H1 (cell line): ENCODE data around the gene NOL12. TPM values are rescaled to one million over a fixed set of nuclear protein-coding genes. Genes with fewer than 3 reads are reported as not detected.

ENCODE experiments used
- CTCF ChIA-PET: fragments of 300-600 bp; sonication (Branson Sonifier 250); formaldehyde crosslinking; loops from one replicate; lab custom pipeline; 2021; ENCODE audit not compliant: partially characterized antibody; lab: Charles Lee
- POLR2A ChIA-PET: fragments of 300-600 bp; sonication (Branson Sonifier 250); formaldehyde crosslinking; loops from one replicate; lab custom pipeline; 2021; ENCODE audit warnings: inconsistent platforms; ENCODE audit not compliant: partially characterized antibody; lab: Charles Lee
- DNase-seq, 2 experiments: peaks; one replicate each; pipeline versions ENCODE4 v3.0.0 to v3.0.0-alpha.2; 2010 to 2022; ENCODE audit warnings: low spot score in 2 of 2, low read depth in 1 of 2, mixed read lengths in 1 of 2
- FAIRE-seq: peaks from 2 replicates; lab custom pipeline; 2011; peaks lifted over from hg19 to GRCh38; lab: Jason Lieb, UNC
- H2AFZ ChIP-seq: 2 replicates; pipeline ENCODE4 v1.8.1; 2012; ENCODE audit warnings: low read length, inconsistent platforms
- H2AK5ac ChIP-seq: 2 replicates; pipeline ENCODE4 v1.6.1; 2013; ENCODE audit warnings: low read depth, low read length
- H2BK120ac ChIP-seq: replicated peaks from 2 replicates; pipeline ENCODE3; 2013; ENCODE audit warnings: low read depth, low read length, inconsistent platforms
- H2BK12ac ChIP-seq: 2 replicates; pipeline ENCODE4 v1.6.1; 2013; ENCODE audit warnings: low read depth, low read length
- H2BK15ac ChIP-seq: 2 replicates; pipeline ENCODE4 v1.6.1; 2013; ENCODE audit warnings: low read length
- H2BK20ac ChIP-seq: 2 replicates; pipeline ENCODE4 v1.6.1; 2013; ENCODE audit warnings: low read length
- H2BK5ac ChIP-seq: 2 replicates; pipeline ENCODE4 v1.6.1; 2013; ENCODE audit warnings: low read depth, low read length
- H3K14ac ChIP-seq: 2 replicates; pipeline ENCODE4 v1.6.1; 2013; ENCODE audit warnings: inconsistent platforms; ENCODE audit not compliant: insufficient read length
- H3K18ac ChIP-seq: 2 replicates; pipeline ENCODE4 v1.6.1; 2013; ENCODE audit warnings: low read length; ENCODE audit errors: extremely low read depth
- H3K23ac ChIP-seq: 2 replicates; pipeline ENCODE4 v1.6.1; 2013; ENCODE audit warnings: inconsistent platforms; ENCODE audit not compliant: insufficient read length
- H3K23me2 ChIP-seq: 2 replicates; pipeline ENCODE4 v1.6.1; 2013; ENCODE audit warnings: low read depth, low read length
- H3K27ac ChIP-seq: 2 replicates; pipeline ENCODE4 v1.6.1; 2011; ENCODE audit warnings: low read depth, low read length, inconsistent platforms
- H3K27me3 ChIP-seq, 4 experiments: replicated peaks in 1 of 4; 1 replicate in 1 of 4; 2 replicates in 3 of 4; pipeline versions ENCODE4 v1.6.1 to v1.8.1; 2011 to 2013; ENCODE audit warnings: low read length in 3 of 4, mild to moderate bottlenecking in 3 of 4, inconsistent platforms in 2 of 4, mixed read lengths in 2 of 4, moderate library complexity in 1 of 4; ENCODE audit not compliant: control insufficient read depth in 3 of 4, insufficient read depth in 3 of 4; ENCODE audit errors: extremely low read depth in 1 of 4
- H3K36me3 ChIP-seq, 4 experiments: 2 replicates each; pipeline versions ENCODE4 v1.6.1 to v1.8.1; 2011 to 2013; ENCODE audit warnings: mild to moderate bottlenecking in 4 of 4, low read length in 3 of 4, moderate library complexity in 2 of 4, control low read depth in 1 of 4, inconsistent platforms in 1 of 4; ENCODE audit not compliant: insufficient read depth in 4 of 4, control insufficient read depth in 2 of 4
- H3K4ac ChIP-seq: replicated peaks from 2 replicates; pipeline ENCODE3; 2013; ENCODE audit warnings: low read length, low read depth, mixed read lengths, inconsistent platforms; ENCODE audit not compliant: insufficient read length
- H3K4me1 ChIP-seq, 4 experiments: replicated peaks in 1 of 4; 1 replicate in 1 of 4; 2 replicates in 3 of 4; pipeline versions ENCODE4 v1.6.1 to v1.8.1; 2011 to 2013; ENCODE audit warnings: low read length in 3 of 4, inconsistent platforms in 2 of 4, mixed read lengths in 1 of 4; ENCODE audit not compliant: insufficient read depth in 4 of 4, control insufficient read depth in 3 of 4
- H3K4me2 ChIP-seq, 2 experiments: 2 replicates each; pipeline versions ENCODE4 v1.6.1 to v1.8.1; 2011 to 2013; ENCODE audit warnings: low read depth in 2 of 2, low read length in 2 of 2, control low read depth in 1 of 2, inconsistent platforms in 1 of 2, mild to moderate bottlenecking in 1 of 2; ENCODE audit not compliant: insufficient read depth in 1 of 2
- H3K4me3 ChIP-seq, 4 experiments: fragments of 200-600, 300-600 bp in 1 of 4; sonication (generic), shearing (Covaris generic), sonication (Bioruptor Twin) in 1 of 4; 2 replicates each; pipeline versions ENCODE4 v1.5.1 to v1.8.1; 2011 to 2016; ENCODE audit warnings: low read length in 4 of 4, low read depth in 3 of 4, control low read depth in 2 of 4, inconsistent platforms in 2 of 4, mild to moderate bottlenecking in 2 of 4, mixed read lengths in 1 of 4, moderate library complexity in 1 of 4; ENCODE audit not compliant: insufficient read depth in 2 of 4; ENCODE audit errors: extremely low read depth in 1 of 4
- H3K56ac ChIP-seq: replicated peaks from 2 replicates; pipeline ENCODE3; 2013; ENCODE audit warnings: low read depth, mild to moderate bottlenecking, mixed read lengths, low read length, inconsistent platforms; ENCODE audit not compliant: insufficient read length
- H3K79me1 ChIP-seq: 2 replicates; pipeline ENCODE4 v1.6.1; 2013; ENCODE audit warnings: low read depth, low read length, control low read depth
- H3K79me2 ChIP-seq, 2 experiments: 2 replicates each; pipeline versions ENCODE4 v1.6.1 to v1.8.1; 2012 to 2013; ENCODE audit warnings: low read length in 2 of 2, mild to moderate bottlenecking in 2 of 2, inconsistent platforms in 1 of 2; ENCODE audit not compliant: insufficient read depth in 2 of 2, control insufficient read depth in 1 of 2
- H3K9ac ChIP-seq, 4 experiments: replicated peaks in 1 of 4; 1 replicate in 1 of 4; 2 replicates in 3 of 4; pipeline versions ENCODE4 v1.6.1 to v1.8.1; 2011 to 2013; ENCODE audit warnings: low read depth in 3 of 4, low read length in 3 of 4, control low read depth in 2 of 4, mild to moderate bottlenecking in 2 of 4, moderate library complexity in 2 of 4, inconsistent platforms in 1 of 4; ENCODE audit errors: extremely low read depth in 1 of 4
- H3K9me3 ChIP-seq, 2 experiments: 2 replicates each; pipeline versions ENCODE4 v1.6.1 to v1.8.1; 2012 to 2013; ENCODE audit warnings: mild to moderate bottlenecking in 2 of 2, moderate library complexity in 2 of 2, control low read depth in 1 of 2, inconsistent platforms in 1 of 2, low read depth in 1 of 2, low read length in 1 of 2, mixed read lengths in 1 of 2; ENCODE audit not compliant: insufficient read depth in 2 of 2
- H4K20me1 ChIP-seq, 2 experiments: replicated peaks in 1 of 2; 2 replicates each; pipeline versions ENCODE3 to v1.8.1; 2011 to 2013; ENCODE audit warnings: inconsistent platforms in 2 of 2, low read length in 2 of 2, mild to moderate bottlenecking in 1 of 2; ENCODE audit not compliant: insufficient read depth in 2 of 2, control insufficient read depth in 1 of 2
- H4K5ac ChIP-seq: 2 replicates; pipeline ENCODE4 v1.6.1; 2013; ENCODE audit warnings: low read length, low read depth, mixed read lengths, inconsistent platforms; ENCODE audit not compliant: insufficient read length
- H4K8ac ChIP-seq: 2 replicates; pipeline ENCODE4 v1.8.0; 2013; ENCODE audit warnings: mild to moderate bottlenecking, moderate library complexity, low read length, inconsistent platforms; ENCODE audit not compliant: insufficient read depth; ENCODE audit errors: extremely low read depth
- H4K91ac ChIP-seq: replicated peaks from 2 replicates; pipeline ENCODE3; 2013; ENCODE audit warnings: low read length, mixed read lengths, inconsistent platforms; ENCODE audit not compliant: insufficient read length
- ASH2L ChIP-seq: fragments of 200-600, 300-600 bp; sonication (generic); IDR thresholded peaks from one replicate; pipeline ENCODE4 v1.7.1; 2017; ENCODE audit warnings: low read length
- CBX8 ChIP-seq: fragments of 300-800, 300-1000 bp; sonication (generic); IDR thresholded peaks from 2 replicates; pipeline ENCODE4 v1.7.1; 2016; ENCODE audit warnings: low read depth, low read length, borderline replicate concordance
- CEBPB ChIP-seq: IDR thresholded peaks from 2 replicates; pipeline ENCODE4 v1.6.1; 2012; ENCODE audit warnings: low read depth, low read length
- CHD2 ChIP-seq: IDR thresholded peaks from 2 replicates; pipeline ENCODE4 v1.6.1; 2012; ENCODE audit warnings: low read length, improper control_type of control experiment
- E2F6 ChIP-seq: IDR thresholded peaks from 2 replicates; pipeline ENCODE4 v1.6.1; 2012; ENCODE audit warnings: inconsistent platforms
- EGR1 ChIP-seq: IDR thresholded peaks from 2 replicates; pipeline ENCODE4 v1.6.1; 2011; ENCODE audit warnings: low read depth, low read length, borderline replicate concordance
- HDAC2 ChIP-seq, 2 experiments: fragments of 300-600 bp in 1 of 2; sonication (generic) in 1 of 2; IDR thresholded peaks; 2 replicates each; pipeline ENCODE4 v1.6.1; 2011 to 2012; ENCODE audit warnings: low read depth in 2 of 2, low read length in 2 of 2, mild to moderate bottlenecking in 2 of 2, moderate library complexity in 2 of 2, borderline replicate concordance in 1 of 2, inconsistent platforms in 1 of 2
- KDM4A ChIP-seq: IDR thresholded peaks from one replicate; pipeline ENCODE4 v1.7.1; 2012; ENCODE audit warnings: low read depth, mild to moderate bottlenecking, moderate library complexity, low read length, inconsistent platforms; ENCODE audit not compliant: severe bottlenecking
- KDM5A ChIP-seq: fragments of 200-600 bp; IDR thresholded peaks from 2 replicates; pipeline ENCODE4 v1.7.1; 2012; ENCODE audit warnings: mild to moderate bottlenecking, low read length, inconsistent platforms, mixed read lengths
- NANOG ChIP-seq: IDR thresholded peaks from 2 replicates; pipeline ENCODE4 v1.6.1; 2011; ENCODE audit warnings: low read length, low read depth, mild to moderate bottlenecking, inconsistent platforms; ENCODE audit not compliant: insufficient read depth, poor library complexity, severe bottlenecking
- RXRA ChIP-seq: IDR thresholded peaks from 2 replicates; pipeline ENCODE4 v1.6.1; 2011; ENCODE audit warnings: low read depth, mild to moderate bottlenecking, low read length, moderate library complexity; ENCODE audit not compliant: insufficient read depth
- YY1 ChIP-seq: IDR thresholded peaks from 2 replicates; pipeline ENCODE4 v1.6.1; 2011; ENCODE audit warnings: low read depth, mild to moderate bottlenecking, low read length
- ZNF274 ChIP-seq: IDR thresholded peaks from 2 replicates; pipeline ENCODE4 v1.7.0; 2012; ENCODE audit warnings: low read length, borderline replicate concordance; ENCODE audit errors: extremely low read depth
- WGBS, 2 experiments: shearing (Covaris generic) in 1 of 2; methylation state at CpG; one replicate each; pipeline versions ENCODE4 v1.1.6 to v1.1.7; 2013 to 2015; ENCODE audit warnings: low lambda C conversion rate in 2 of 2, mixed read lengths in 2 of 2, inconsistent platforms in 1 of 2, low coverage in 1 of 2, missing lambda C conversion rate in 1 of 2; ENCODE audit not compliant: insufficient replicate concordance in 2 of 2, insufficient coverage in 1 of 2, insufficient read length in 1 of 2; ENCODE audit errors: extremely low coverage in 1 of 2, missing lambda C conversion rate in 1 of 2; 5-methylcytosine and 5-hydroxymethylcytosine counted together
- polyA plus RNA-seq, 7 experiments: library from polyadenylated mRNA; depleted of rRNA in 3 of 7; stranded (reverse) in 5 of 7; unstranded in 2 of 7; fragments of >200 nt in 5 of 7; fragments of 200-250 nt in 2 of 7; gene quantifications; 1 replicate in 5 of 7; 2 replicates in 1 of 7; 4 replicates in 1 of 7; pipeline versions ENCODE4 v1.2.1 to v1.2.3, GENCODE V29; 2011 to 2013; ENCODE audit warnings: missing spikeins in 2 of 7, mixed read lengths in 2 of 7
- total RNA-seq: library from RNA; stranded (reverse); fragmentation: NEBNext Ultra II Directional; extraction: Animal tissue kit (Norgen Biotek cat#: 25700); gene quantifications from 2 replicates; pipeline ENCODE4 v1.2.1, GENCODE V29; 2021

The NOL12 gene
- total and polyA plus RNA-seq, 2 of the 8 experiments (the other 6 are each of a cell fraction or from before 2014, with no cell fraction given): 25.3 to 28.3 TPM

GRCh38 chr22:37714634-37715033, 28.5 kb downstream of the NOL12 start:
- no peak overlapping the region for H2BK5ac ChIP-seq
- H3K14ac ChIP-seq: no peak overlapping the region
- no peak overlapping the region for H3K56ac ChIP-seq
- no peak overlapping the region for H3K4ac ChIP-seq
- no peak overlapping the region for H3K9ac ChIP-seq
- 93% methylated on average over 2 of the region's 2 CpGs; no CpG with 5 or more reads in 1 of the 2 experiments for WGBS, 2 experiments
- H2BK15ac ChIP-seq: no peak overlapping the region
- no peak overlapping the region for H2AK5ac ChIP-seq
- no peak overlapping the region for H4K5ac ChIP-seq
- no peak overlapping the region for H3K27ac ChIP-seq
- H4K20me1 ChIP-seq: peaks cover 6 to 10% of the 10 kb centered on the region in 2 experiments
- no peak overlapping the region for H2BK12ac ChIP-seq
- no peak overlapping the region for H3K4me2 ChIP-seq
- no peak overlapping the region for H2AFZ ChIP-seq
- no peaks in the 10 kb centered on the region for H3K9me3 ChIP-seq
- no peak overlapping the region for H2BK20ac ChIP-seq
- no peaks in the 10 kb centered on the region for H3K23me2 ChIP-seq
- POLR2A ChIA-PET: interaction anchor here (1.4 to 2.1 kb wide), 2 partner anchors 10 to 19 kb away, joined by 4 to 9 read pairs; no protein-coding TSS in a partner anchor
- no peaks in the 10 kb centered on the region for H3K27me3 ChIP-seq
- CTCF ChIA-PET: no interaction called here
- H3K4me3 ChIP-seq: no peak overlapping the region
- H4K91ac ChIP-seq: no peak overlapping the region
- H3K79me2 ChIP-seq: no peaks in the 10 kb centered on the region
- peaks cover 7 to 39% (median 21%) of the 10 kb centered on the region in 4 experiments for H3K36me3 ChIP-seq
- H2BK120ac ChIP-seq: no peak overlapping the region
- FAIRE-seq: no peak
- no peak for DNase-seq
- no peaks in the 10 kb centered on the region for H3K79me1 ChIP-seq
- no peak overlapping the region for H3K18ac ChIP-seq
- H4K8ac ChIP-seq: no peak overlapping the region
- H3K23ac ChIP-seq: no peak overlapping the region
- H3K4me1 ChIP-seq: no peaks in the 10 kb centered on the region
- TF ChIP-seq YY1 (no peak), RXRA (no peak), HDAC2 (IDR thresholded peaks at IDR 0.05; ENCODE audit: borderline replicate concordance in 1 of 2, low read depth in 2 of 2, low read length in 2 of 2) (no peak), CEBPB (no peak), CHD2 (no peak), KDM4A (no peak), CBX8 (no peak), ASH2L (no peak), EGR1 (no peak), ZNF274 (no peak), NANOG (no peak), KDM5A (no peak), E2F6 (no peak)
